HepG2 (cell line): Measurements from ENCODE around the gene MAN1C1. TPM values are rescaled to one million over a fixed set of nuclear protein-coding genes. Genes with fewer than 3 reads are reported as not detected.
A peak's percentile ranks its signal among the peaks of the same experiment; 100 is the strongest.

Source experiments
- ATF5 ChIP-seq: sonication (generic); formaldehyde crosslinking; IDR thresholded peaks from 2 replicates; pipeline ENCODE4 v1.4.0; 2020; ENCODE audit warnings: mild to moderate bottlenecking, low read depth, missing genetic modification reagents
- BORCS8-MEF2B ChIP-seq: sonication (generic); formaldehyde crosslinking; IDR thresholded peaks from 2 replicates; pipeline ENCODE4 v1.8.0; 2022; ENCODE audit warnings: mild to moderate bottlenecking, missing genetic modification reagents
- ELF1 ChIP-seq: sonication (generic); formaldehyde crosslinking; IDR thresholded peaks from 2 replicates; pipeline ENCODE4 v1.4.0; 2020; ENCODE audit warnings: missing genetic modification reagents
- HINFP ChIP-seq: sonication (generic); formaldehyde crosslinking; IDR thresholded peaks from 2 replicates; pipeline ENCODE4 v1.4.0; 2020; ENCODE audit warnings: low read depth, mild to moderate bottlenecking, missing genetic modification reagents
- HOXA3 ChIP-seq: sonication (generic); formaldehyde crosslinking; IDR thresholded peaks from 2 replicates; pipeline ENCODE4 v1.5.0; 2020; ENCODE audit warnings: missing genetic modification reagents
- KLF16 ChIP-seq, 2 experiments: sonication (generic) in 1 of 2; formaldehyde crosslinking in 1 of 2; IDR thresholded peaks; 2 replicates each; pipeline versions ENCODE4 v1.6.1 to v1.8.0; 2016 to 2023; ENCODE audit warnings: missing genetic modification reagents in 2 of 2, missing compliant biosample characterization in 1 of 2
- LCORL ChIP-seq, 2 experiments: fragments of 450-650 bp in 1 of 2; sonication (generic) in 1 of 2; formaldehyde crosslinking in 1 of 2; IDR thresholded peaks; 2 replicates each; pipeline versions ENCODE4 v1.5.0 to v1.6.1; 2017 to 2020; ENCODE audit warnings: antibody characterized with exemption in 1 of 2, missing genetic modification reagents in 1 of 2
- MAX ChIP-seq: IDR thresholded peaks from 2 replicates; pipeline ENCODE4 v1.6.1; 2012; ENCODE audit warnings: inconsistent platforms
- MED1 ChIP-seq: sonication (generic); formaldehyde crosslinking; IDR thresholded peaks from 2 replicates; pipeline ENCODE4 v1.4.0; 2020; ENCODE audit warnings: missing genetic modification reagents
- NONO ChIP-seq, 2 experiments: fragments of 450-650 bp in 1 of 2; sonication (generic) in 1 of 2; formaldehyde crosslinking in 1 of 2; IDR thresholded peaks in 1 of 2; conservative IDR thresholded peaks in 1 of 2; 2 replicates each; pipeline versions ENCODE4 v1.6.1 to v1.8.0; 2017 to 2022; ENCODE audit warnings: mild to moderate bottlenecking in 1 of 2, missing genetic modification reagents in 1 of 2, moderate library complexity in 1 of 2
- XRCC5 ChIP-seq: fragments of 200-400 bp; formaldehyde crosslinking; optimal IDR thresholded peaks from 2 replicates; pipeline ENCODE3; 2017; ENCODE audit warnings: mild to moderate bottlenecking, low read length
- ZBTB3 ChIP-seq: sonication (generic); formaldehyde crosslinking; IDR thresholded peaks from 2 replicates; pipeline ENCODE4 v1.4.0; 2020; ENCODE audit warnings: low read depth, mild to moderate bottlenecking, moderate library complexity, missing genetic modification reagents, borderline replicate concordance
- ZNF224 ChIP-seq: sonication (generic); formaldehyde crosslinking; IDR thresholded peaks from 2 replicates; pipeline ENCODE4 v1.5.0; 2020; ENCODE audit warnings: mild to moderate bottlenecking, missing genetic modification reagents
- ZNF251 ChIP-seq: sonication (generic); formaldehyde crosslinking; IDR thresholded peaks from 2 replicates; pipeline ENCODE4 v1.9.0; 2021; ENCODE audit warnings: mild to moderate bottlenecking, missing genetic modification reagents
- ZNF343 ChIP-seq: sonication (generic); formaldehyde crosslinking; IDR thresholded peaks from 2 replicates; pipeline ENCODE4 v1.4.0; 2020; ENCODE audit warnings: mild to moderate bottlenecking, missing genetic modification reagents
- ZNF607 ChIP-seq: sonication (generic); formaldehyde crosslinking; IDR thresholded peaks from 2 replicates; pipeline ENCODE4 v1.5.1; 2020; ENCODE audit warnings: missing genetic modification reagents, mild to moderate bottlenecking, borderline replicate concordance
- ZNF616 ChIP-seq: sonication (generic); formaldehyde crosslinking; IDR thresholded peaks from 2 replicates; pipeline ENCODE4 v1.5.0; 2020; ENCODE audit warnings: low read depth, mild to moderate bottlenecking, missing genetic modification reagents
- ZNF724P ChIP-seq: sonication (generic); formaldehyde crosslinking; IDR thresholded peaks from 2 replicates; pipeline ENCODE4 v1.8.0; 2022; ENCODE audit warnings: missing genetic modification reagents, borderline replicate concordance
- ZNF839 ChIP-seq: sonication (generic); formaldehyde crosslinking; IDR thresholded peaks from 2 replicates; pipeline ENCODE4 v1.4.0; 2020; ENCODE audit warnings: missing genetic modification reagents, mild to moderate bottlenecking, borderline replicate concordance
- ZSCAN9 ChIP-seq: IDR thresholded peaks from 2 replicates; pipeline ENCODE4 v1.6.1; 2016; ENCODE audit warnings: borderline replicate concordance
- polyA plus RNA-seq, 8 experiments: library from polyadenylated mRNA; depleted of rRNA in 3 of 8; stranded (reverse) in 7 of 8; unstranded in 1 of 8; fragments of >200 nt; fragmentation: Illumina TruSeq in 4 of 8; extraction: Trizol in 4 of 8; gene quantifications; 2 replicates each; pipeline versions ENCODE4 v1.2.1 to v1.2.3, GENCODE V29; 2011 to 2016; ENCODE audit warnings: low read depth in 4 of 8, missing spikeins in 1 of 8, mixed read lengths in 1 of 8; ENCODE audit not compliant: insufficient read depth in 1 of 8
- total RNA-seq, 5 experiments: library from RNA; depleted of rRNA; stranded (reverse); fragments of >200 nt; fragmentation: Illumina TruSeq; extraction: Trizol; gene quantifications; 2 replicates each; pipeline ENCODE4 v1.2.3, GENCODE V29; 2016; ENCODE audit warnings: low read depth in 1 of 5
- TF ChIP-seq, protein P1 (sequence below): sonication (generic); formaldehyde crosslinking; IDR thresholded peaks from 2 replicates; pipeline ENCODE4 v1.8.0; 2022; ENCODE audit warnings: mild to moderate bottlenecking, missing genetic modification reagents, borderline replicate concordance
- TF ChIP-seq, protein P2 (sequence below): sonication (generic); formaldehyde crosslinking; IDR thresholded peaks from 2 replicates; pipeline ENCODE4 v1.5.0; 2020; ENCODE audit warnings: missing genetic modification reagents, mild to moderate bottlenecking, borderline replicate concordance
- TF ChIP-seq, protein P3 (sequence below): sonication (generic); formaldehyde crosslinking; IDR thresholded peaks from 2 replicates; pipeline ENCODE4 v1.5.0; 2020; ENCODE audit warnings: missing genetic modification reagents

MAN1C1 gene
- total and polyA plus RNA-seq, 2 of the 13 experiments (the other 11 are each of a cell fraction or from before 2014, with no cell fraction given), result 0.18 to 0.49 TPM

GRCh38 chr1:25810341-25811299 is 194.0 kb downstream of the MAN1C1 start (continued):
- TF ChIP-seq, protein P1, sequence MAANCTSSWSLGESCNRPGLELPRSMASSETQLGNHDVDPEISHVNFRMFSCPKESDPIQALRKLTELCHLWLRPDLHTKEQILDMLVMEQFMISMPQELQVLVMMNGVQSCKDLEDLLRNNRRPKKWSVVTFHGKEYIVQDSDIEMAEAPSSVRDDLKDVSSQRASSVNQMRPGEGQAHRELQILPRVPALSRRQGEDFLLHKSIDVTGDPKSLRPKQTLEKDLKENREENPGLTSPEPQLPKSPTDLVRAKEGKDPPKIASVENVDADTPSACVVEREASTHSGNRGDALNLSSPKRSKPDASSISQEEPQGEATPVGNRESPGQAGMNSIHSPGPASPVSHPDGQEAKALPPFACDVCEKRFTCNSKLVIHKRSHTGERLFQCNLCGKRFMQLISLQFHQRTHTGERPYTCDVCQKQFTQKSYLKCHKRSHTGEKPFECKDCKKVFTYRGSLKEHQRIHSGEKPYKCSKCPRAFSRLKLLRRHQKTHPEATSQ (CRISPR knock-in tag), result no peak
- no peak for TF ChIP-seq HOXA3 (CRISPR knock-in tag)
- no peak for TF ChIP-seq NONO (IDR thresholded peaks at IDR 0.05)
- TF ChIP-seq NONO (CRISPR knock-in tag; conservative IDR thresholded peaks at IDR 0.05), result 0 out of 2 replicates have a peak, but pooled peaks have one; percentile 35
- TF ChIP-seq, protein P2, sequence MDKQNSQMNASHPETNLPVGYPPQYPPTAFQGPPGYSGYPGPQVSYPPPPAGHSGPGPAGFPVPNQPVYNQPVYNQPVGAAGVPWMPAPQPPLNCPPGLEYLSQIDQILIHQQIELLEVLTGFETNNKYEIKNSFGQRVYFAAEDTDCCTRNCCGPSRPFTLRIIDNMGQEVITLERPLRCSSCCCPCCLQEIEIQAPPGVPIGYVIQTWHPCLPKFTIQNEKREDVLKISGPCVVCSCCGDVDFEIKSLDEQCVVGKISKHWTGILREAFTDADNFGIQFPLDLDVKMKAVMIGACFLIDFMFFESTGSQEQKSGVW (CRISPR knock-in tag), result no peak
- TF ChIP-seq ZNF343 (CRISPR knock-in tag), result no peak
- TF ChIP-seq ZNF607 (CRISPR knock-in tag), result no peak
- TF ChIP-seq KLF16 (CRISPR knock-in tag; IDR thresholded peaks at IDR 0.05), result no peak
- TF ChIP-seq ZNF251 (CRISPR knock-in tag), result no peak
- no peak for TF ChIP-seq ZBTB3
- TF ChIP-seq ZNF224 (CRISPR knock-in tag), result no peak
- TF ChIP-seq ZNF616 (CRISPR knock-in tag), result no peak
- no peak for TF ChIP-seq LCORL (IDR thresholded peaks at IDR 0.05)
- TF ChIP-seq LCORL (CRISPR knock-in tag; IDR thresholded peaks at IDR 0.05), result no peak
- TF ChIP-seq MED1 (CRISPR knock-in tag), result no peak
- TF ChIP-seq ZNF839, result no peak
- TF ChIP-seq MAX, result no peak
- TF ChIP-seq, protein P3, sequence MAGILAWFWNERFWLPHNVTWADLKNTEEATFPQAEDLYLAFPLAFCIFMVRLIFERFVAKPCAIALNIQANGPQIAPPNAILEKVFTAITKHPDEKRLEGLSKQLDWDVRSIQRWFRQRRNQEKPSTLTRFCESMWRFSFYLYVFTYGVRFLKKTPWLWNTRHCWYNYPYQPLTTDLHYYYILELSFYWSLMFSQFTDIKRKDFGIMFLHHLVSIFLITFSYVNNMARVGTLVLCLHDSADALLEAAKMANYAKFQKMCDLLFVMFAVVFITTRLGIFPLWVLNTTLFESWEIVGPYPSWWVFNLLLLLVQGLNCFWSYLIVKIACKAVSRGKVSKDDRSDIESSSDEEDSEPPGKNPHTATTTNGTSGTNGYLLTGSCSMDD (CRISPR knock-in tag), result no peak
- no peak for TF ChIP-seq ATF5
- peak; percentile 81 for TF ChIP-seq XRCC5
- no peak for TF ChIP-seq HINFP (CRISPR knock-in tag)
- no peak for TF ChIP-seq ELF1 (CRISPR knock-in tag)
- no peak for TF ChIP-seq ZNF724P (CRISPR knock-in tag)
- TF ChIP-seq BORCS8-MEF2B, result peak; percentile 39; the same call in 1 of the 2 replicates
- TF ChIP-seq ZSCAN9 (CRISPR knock-in tag), result no peak
